Karpas-422 (cell line): ENCODE results near the gene SLC43A2. TPM values are rescaled to one million over a fixed set of nuclear protein-coding genes. Genes with fewer than 3 reads are reported as not detected.

Source experiments
- DNase-seq: peaks from one replicate; pipeline ENCODE4 v3.0.0-alpha.2; 2015
- H2AFZ ChIP-seq: fragments of 200-600 bp; sonication (generic); 2 replicates; pipeline ENCODE4 v1.6.1; 2014; ENCODE audit warnings: antibody characterized with exemption, low read length, mixed read lengths
- H3K27ac ChIP-seq: fragments of 200-600 bp; sonication (generic); 2 replicates; pipeline ENCODE4 v1.5.1; 2014; ENCODE audit warnings: mild to moderate bottlenecking, low read length, moderate library complexity
- H3K27me3 ChIP-seq: fragments of 200-600 bp; sonication (generic); 2 replicates; pipeline ENCODE4 v1.6.1; 2014; ENCODE audit warnings: low read length, mixed read lengths
- H3K36me3 ChIP-seq: fragments of 200-600 bp; sonication (generic); 2 replicates; pipeline ENCODE4 v1.6.1; 2014; ENCODE audit warnings: low read length, mixed read lengths; ENCODE audit not compliant: insufficient read depth
- H3K4me1 ChIP-seq: fragments of 200-600 bp; sonication (generic); 2 replicates; pipeline ENCODE4 v1.6.1; 2014; ENCODE audit warnings: mild to moderate bottlenecking, low read length, mixed read lengths
- H3K4me2 ChIP-seq: fragments of 200-600 bp; sonication (generic); 2 replicates; pipeline ENCODE4 v1.6.1; 2014; ENCODE audit warnings: low read length, low read depth, mild to moderate bottlenecking; ENCODE audit not compliant: poor library complexity, severe bottlenecking
- H3K4me3 ChIP-seq: fragments of 200-600 bp; sonication (generic); 2 replicates; pipeline ENCODE4 v1.5.1; 2014; ENCODE audit warnings: mild to moderate bottlenecking, antibody characterized with exemption, low read length, mixed read lengths
- H3K79me2 ChIP-seq: fragments of 200-600 bp; sonication (generic); 2 replicates; pipeline ENCODE4 v1.6.1; 2014; ENCODE audit warnings: mild to moderate bottlenecking, low read length, mixed read lengths
- H3K9ac ChIP-seq: fragments of 200-600 bp; sonication (generic); 2 replicates; pipeline ENCODE4 v1.6.0; 2014; ENCODE audit warnings: low read length
- H3K9me2 ChIP-seq: fragments of 200-600 bp; sonication (generic), shearing (Covaris generic); replicated peaks from 2 replicates; pipeline ENCODE4 v1.6.0; 2014; ENCODE audit warnings: mild to moderate bottlenecking, low read length, moderate library complexity; ENCODE audit not compliant: insufficient read depth
- H3K9me3 ChIP-seq: fragments of 300-700, 200-600 bp; sonication (generic); 2 replicates; pipeline ENCODE4 v1.6.1; 2014; ENCODE audit warnings: low read length, mixed read lengths
- H4K20me1 ChIP-seq: fragments of 200-600 bp; sonication (generic); 2 replicates; pipeline ENCODE4 v1.6.1; 2014; ENCODE audit warnings: mild to moderate bottlenecking, antibody characterized with exemption, low read length, low read depth; ENCODE audit not compliant: insufficient read depth
- total RNA-seq: library from RNA; depleted of rRNA; stranded (reverse); fragments of >200 nt; shearing (Covaris generic); gene quantifications from 2 replicates; pipeline ENCODE4 v1.2.3, GENCODE V29; 2014; ENCODE audit warnings: low replicate concordance

SLC43A2 gene
- total RNA-seq, 1 experiment from 2014 or later, result 10.0 TPM

GRCh38 chr17:1606352-1606985 is 22.2 kb downstream of the SLC43A2 start:
- Histone ChIP-seq H3K27me3 (no peaks in the 10 kb centered on the region), H3K36me3 (peaks cover 4% of the 10 kb centered on the region), H3K9ac (no peak overlapping the region), H3K4me3 (no peak overlapping the region), H3K9me2 (no peaks in the 10 kb centered on the region), H3K27ac (no peak overlapping the region), H3K4me1 (peaks cover 9% of the 10 kb centered on the region), H3K79me2 (no peaks in the 10 kb centered on the region), H3K9me3 (peaks cover 3% of the 10 kb centered on the region; the same call in 1 of the 2 replicates), H3K4me2 (no peak overlapping the region), H2AFZ (no peak overlapping the region), H4K20me1 (no peaks in the 10 kb centered on the region)
- no peak for DNase-seq

- Histone ChIP-seq H3K36me3 (peaks cover 4% of the 10 kb centered on the region), H3K27ac (no peak overlapping the region), H3K9me3 (peaks cover 3% of the 10 kb centered on the region; the same call in 1 of the 2 replicates), H3K4me3 (no peak overlapping the region), H2AFZ (no peak overlapping the region), H3K79me2 (no peaks in the 10 kb centered on the region), H3K4me1 (peaks cover 9% of the 10 kb centered on the region), H3K9me2 (no peaks in the 10 kb centered on the region), H3K9ac (no peak overlapping the region), H3K27me3 (no peaks in the 10 kb centered on the region), H4K20me1 (no peaks in the 10 kb centered on the region), H3K4me2 (no peak overlapping the region)
- DNase-seq, result no peak
Measured at GRCh38 chr17:1605681-1606351, 22.8 kb downstream of the SLC43A2 start.

- no peak overlapping the region for H2AFZ ChIP-seq
- H3K79me2 ChIP-seq, result no peaks in the 10 kb centered on the region
- peaks cover 4% of the 10 kb centered on the region for H3K36me3 ChIP-seq
- no peaks in the 10 kb centered on the region for H3K9me2 ChIP-seq
- no peaks in the 10 kb centered on the region for H3K27me3 ChIP-seq
- no peaks in the 10 kb centered on the region for H4K20me1 ChIP-seq
- DNase-seq, result no peak
- H3K4me2 ChIP-seq, result no peak overlapping the region
- peaks cover 9% of the 10 kb centered on the region for H3K4me1 ChIP-seq
- H3K27ac ChIP-seq, result no peak overlapping the region
- H3K4me3 ChIP-seq, result no peak overlapping the region
- H3K9me3 ChIP-seq, result peaks cover 3% of the 10 kb centered on the region; the same call in 1 of the 2 replicates
- H3K9ac ChIP-seq, result no peak overlapping the region
Measured at GRCh38 chr17:1604831-1605528, 23.7 kb downstream of the SLC43A2 start.

GRCh38 chr17:1601571-1601970 is 27.1 kb downstream of the SLC43A2 start:
- DNase-seq, result no peak
- Histone ChIP-seq H3K4me1 (no peaks in the 10 kb centered on the region), H3K4me3 (no peak overlapping the region), H4K20me1 (no peaks in the 10 kb centered on the region), H3K79me2 (no peaks in the 10 kb centered on the region), H3K27ac (no peak overlapping the region), H3K36me3 (peaks cover 4% of the 10 kb centered on the region), H3K9me2 (no peaks in the 10 kb centered on the region), H2AFZ (no peak overlapping the region), H3K4me2 (no peak overlapping the region), H3K27me3 (no peaks in the 10 kb centered on the region), H3K9me3 (peaks cover 3% of the 10 kb centered on the region; the same call in 1 of the 2 replicates), H3K9ac (no peak overlapping the region)

GRCh38 chr17:1598399-1599095 is 30.1 kb downstream of the SLC43A2 start:
- H3K36me3 ChIP-seq, result peaks cover 4% of the 10 kb centered on the region
- peaks cover 9% of the 10 kb centered on the region for H3K4me1 ChIP-seq
- H3K4me2 ChIP-seq, result no peak overlapping the region
- no peaks in the 10 kb centered on the region for H4K20me1 ChIP-seq
- no peak overlapping the region for H3K27ac ChIP-seq
- H2AFZ ChIP-seq, result no peak overlapping the region
- no peak for DNase-seq
- peaks cover 3% of the 10 kb centered on the region; the same call in 1 of the 2 replicates for H3K9me3 ChIP-seq
- H3K9me2 ChIP-seq, result no peaks in the 10 kb centered on the region
- H3K27me3 ChIP-seq, result no peaks in the 10 kb centered on the region
- H3K4me3 ChIP-seq, result no peak overlapping the region
- no peaks in the 10 kb centered on the region for H3K79me2 ChIP-seq
- no peak overlapping the region for H3K9ac ChIP-seq

GRCh38 chr17:1597861-1598342 is 30.7 kb downstream of the SLC43A2 start:
- no peak for DNase-seq
- Histone ChIP-seq H3K27me3 (no peaks in the 10 kb centered on the region), H3K9ac (no peak overlapping the region), H3K9me2 (no peaks in the 10 kb centered on the region), H2AFZ (no peak overlapping the region), H3K36me3 (peaks cover 4% of the 10 kb centered on the region), H3K4me3 (no peak overlapping the region), H4K20me1 (no peaks in the 10 kb centered on the region), H3K4me2 (no peak overlapping the region), H3K9me3 (peaks cover 3% of the 10 kb centered on the region; the same call in 1 of the 2 replicates), H3K27ac (no peak overlapping the region), H3K79me2 (no peaks in the 10 kb centered on the region), H3K4me1 (peaks cover 15% of the 10 kb centered on the region)

GRCh38 chr17:1593630-1593931 is 35.1 kb downstream of the SLC43A2 start:
- H3K27ac ChIP-seq, result peak overlapping the region; percentile 96
- no peaks in the 10 kb centered on the region for H3K27me3 ChIP-seq
- H3K4me1 ChIP-seq, result peaks cover 23% of the 10 kb centered on the region
- H4K20me1 ChIP-seq, result no peaks in the 10 kb centered on the region
- H3K79me2 ChIP-seq, result no peaks in the 10 kb centered on the region
- H3K9me2 ChIP-seq, result no peaks in the 10 kb centered on the region
- no peaks in the 10 kb centered on the region; the same call in 1 of the 2 replicates for H3K36me3 ChIP-seq
- H3K4me2 ChIP-seq, result peak overlapping the region; percentile 72
- no peaks in the 10 kb centered on the region for H3K9me3 ChIP-seq
- peak overlapping the region; percentile 48; the same call in 1 of the 2 replicates for H2AFZ ChIP-seq
- H3K4me3 ChIP-seq, result peak overlapping the region; percentile 49; the same call in 1 of the 2 replicates
- DNase-seq, result no peak
- peak overlapping the region; percentile 60 for H3K9ac ChIP-seq
